ENCODE results near the gene SPON1.

The SPON1 gene

DNA sequence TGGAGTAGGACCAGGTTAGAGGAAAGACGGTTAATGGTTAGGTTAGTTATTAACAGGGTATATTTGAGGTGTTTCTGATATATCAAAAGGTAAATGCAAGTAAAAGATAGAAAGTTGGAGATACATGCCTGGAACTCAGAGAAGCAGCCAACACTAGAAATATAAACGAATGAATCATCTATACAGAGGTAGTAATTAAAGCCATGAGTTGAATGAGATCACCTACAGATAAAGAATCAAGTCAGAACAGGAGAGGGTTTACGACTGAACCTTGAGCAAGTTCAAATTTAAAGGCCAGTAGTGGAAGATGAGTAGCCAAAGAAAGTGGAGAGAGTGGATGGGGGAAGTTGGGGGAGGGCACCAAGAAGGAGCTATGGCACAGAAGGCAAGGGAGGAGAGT lies 73.9 kb downstream of the SPON1 start:
- no peak for DNase-seq (ENCODE audit: low read depth, low spot score)

DNA sequence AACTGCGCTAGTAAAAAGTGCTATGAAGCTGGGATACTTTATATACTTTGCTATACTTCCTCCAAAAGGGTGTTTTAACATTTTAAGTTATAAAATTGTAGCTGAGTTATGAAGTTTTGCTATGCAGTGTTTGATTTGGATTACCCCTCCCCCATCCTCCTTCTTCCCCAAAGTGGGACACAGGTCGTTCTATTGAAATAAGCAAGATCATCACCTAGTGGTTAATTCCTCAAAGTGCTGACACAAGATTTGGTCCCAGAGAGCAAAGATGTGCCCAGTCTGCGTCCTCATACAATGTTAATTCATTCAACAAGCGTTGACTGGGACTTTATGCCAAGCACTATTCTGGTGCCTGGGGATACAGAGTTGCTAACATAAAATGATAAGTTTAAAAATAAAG lies 78.5 kb downstream of the SPON1 start:
- DNase-seq (ENCODE audit: low read depth, low spot score): no peak

GRCh38 chr11:14041565-14041964 lies 79.0 kb downstream of the SPON1 start:
- DNase-seq (ENCODE audit: low read depth, low spot score): no peak

- no peak for DNase-seq (ENCODE audit: low read depth, low spot score)
Observed at GRCh38 chr11:14042686-14043465, 80.4 kb downstream of the SPON1 start.

- no peak for DNase-seq (ENCODE audit: low read depth, low spot score)
Observed at GRCh38 chr11:14044916-14045315, 82.4 kb downstream of the SPON1 start.

- no peak for DNase-seq (ENCODE audit: low read depth, low spot score)
Observed at GRCh38 chr11:14045417-14045816, 82.9 kb downstream of the SPON1 start.

DNA sequence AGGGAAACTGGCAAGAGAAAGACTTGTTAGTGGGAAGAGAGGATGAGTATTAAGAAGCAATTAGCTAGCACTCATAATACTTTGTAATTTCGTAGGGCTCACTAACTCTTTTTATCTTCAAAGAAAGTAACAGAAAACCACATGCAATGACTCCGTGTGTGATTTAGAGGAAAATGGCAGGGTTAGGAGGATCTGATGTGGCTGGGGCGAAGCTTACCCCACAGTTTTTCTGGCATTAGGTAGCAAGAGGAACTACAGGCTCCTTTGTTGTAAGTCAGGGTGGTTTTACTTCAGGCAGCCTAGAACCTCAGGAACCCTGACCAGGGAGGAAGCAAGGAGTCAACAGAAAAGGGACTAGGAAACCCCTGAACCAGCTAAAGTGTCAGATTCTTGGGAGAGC lies 89.7 kb downstream of the SPON1 start:
- DNase-seq (ENCODE audit: low read depth, low spot score): no peak

GRCh38 chr11:14054116-14055107 lies 91.9 kb downstream of the SPON1 start:
- DNase-seq (ENCODE audit: low read depth, low spot score): no peak

- DNase-seq (ENCODE audit: low read depth, low spot score): no peak
Observed at GRCh38 chr11:14055936-14056335, 93.4 kb downstream of the SPON1 start.

DNA sequence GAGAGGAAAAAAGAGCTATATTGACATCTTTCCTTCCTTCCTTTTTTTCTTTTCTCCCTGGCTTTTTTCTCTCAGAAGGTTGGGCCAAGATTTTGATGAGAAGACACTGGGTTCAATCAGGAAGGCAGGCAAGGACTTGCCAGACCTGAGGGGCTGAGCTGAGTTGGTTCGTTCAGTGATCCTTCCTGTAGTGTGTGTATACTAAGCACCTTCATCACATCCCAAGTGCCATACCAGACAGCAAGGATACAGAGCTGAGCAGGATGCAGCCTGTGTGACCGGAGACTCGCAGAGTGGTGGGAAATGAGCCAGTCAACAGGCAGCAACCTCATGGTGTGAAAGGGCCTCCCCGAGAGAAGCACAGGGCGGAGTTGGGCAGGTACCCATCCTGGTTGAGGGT lies 95.5 kb downstream of the SPON1 start:
- DNase-seq (ENCODE audit: low read depth, low spot score): no peak

DNA sequence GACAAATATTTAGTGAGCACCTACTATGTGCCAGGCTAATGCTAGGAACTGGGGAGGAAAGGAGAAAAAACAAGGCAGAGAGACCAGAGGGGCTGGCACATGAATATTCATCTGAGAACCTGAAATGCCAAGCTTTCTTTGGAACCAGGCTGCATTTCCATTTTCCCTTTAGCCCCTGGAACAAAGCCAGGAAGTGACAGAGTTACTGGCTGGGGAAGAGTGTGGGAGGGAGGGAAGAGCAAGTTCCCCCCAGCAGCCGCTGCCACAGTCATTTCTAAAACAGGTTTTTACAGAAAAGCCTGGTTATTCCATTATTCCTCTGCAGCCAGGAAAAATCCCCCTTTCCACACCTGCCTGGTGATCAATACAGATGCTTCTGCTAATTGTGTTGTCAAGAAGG lies 97.0 kb downstream of the SPON1 start:
- no peak for DNase-seq (ENCODE audit: low read depth, low spot score)

DNA sequence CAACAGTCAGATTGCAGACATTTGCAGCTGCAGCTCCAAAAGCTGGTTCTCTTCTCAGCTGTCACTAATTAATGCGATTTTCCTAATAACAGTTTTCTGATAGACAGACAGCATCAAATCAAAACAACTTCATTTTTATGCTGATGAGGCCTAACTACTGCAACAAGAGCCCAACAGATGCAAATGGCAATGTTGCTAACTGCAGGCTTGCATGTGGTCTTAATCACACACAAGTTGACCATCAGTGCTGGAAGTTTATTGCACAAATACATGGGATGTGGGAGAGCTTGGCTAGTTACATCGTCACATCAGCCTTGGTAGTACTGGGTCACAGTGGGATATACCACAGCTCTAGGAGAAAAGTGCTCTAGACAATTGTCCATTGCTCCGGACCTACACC lies 99.2 kb downstream of the SPON1 start:
- no peak for DNase-seq (ENCODE audit: low read depth, low spot score)

- DNase-seq (ENCODE audit: low read depth, low spot score): no peak
Observed at GRCh38 chr11:14065141-14065540, 102.6 kb downstream of the SPON1 start.

DNA sequence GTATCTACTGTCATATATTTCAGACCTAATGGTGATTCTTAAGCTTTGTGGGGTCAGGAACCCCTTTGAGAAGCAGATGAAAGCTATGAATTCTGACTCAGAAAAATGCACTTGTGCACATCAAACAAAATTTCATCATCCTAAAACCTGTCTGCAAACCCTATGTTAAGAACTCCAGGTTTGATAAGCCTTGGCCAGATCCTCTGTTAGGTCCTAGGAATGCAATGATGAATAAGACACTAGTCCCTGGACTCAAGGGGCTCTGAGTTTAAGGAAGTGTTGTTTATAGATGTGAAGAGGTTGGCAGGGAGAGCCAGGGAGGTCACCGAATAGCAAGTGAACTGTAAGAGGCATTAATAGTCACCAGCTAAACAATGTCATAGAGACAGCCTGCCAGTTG lies 103.2 kb downstream of the SPON1 start:
- DNase-seq (ENCODE audit: low read depth, low spot score): no peak

- DNase-seq (ENCODE audit: low read depth, low spot score): no peak
Observed at GRCh38 chr11:14067686-14068085, 105.2 kb downstream of the SPON1 start.

DNA sequence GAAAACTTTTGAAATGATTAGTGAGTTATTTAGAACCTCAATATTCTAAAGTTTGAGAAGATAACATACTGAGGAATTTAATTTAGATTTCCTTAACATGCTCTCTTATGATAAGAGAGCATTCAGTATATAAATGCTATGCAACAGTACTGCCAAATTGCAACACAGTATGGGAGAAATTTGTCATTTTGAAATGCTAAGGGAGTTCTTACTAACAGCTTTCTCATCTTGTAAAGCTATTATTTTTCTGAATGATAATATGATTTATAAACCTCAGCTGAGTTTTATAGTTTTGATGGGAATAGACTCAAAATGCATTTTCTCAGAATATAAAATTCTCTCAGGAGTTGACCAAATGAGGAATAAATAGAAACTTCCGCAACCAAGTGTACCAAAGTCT lies 108.4 kb downstream of the SPON1 start:
- DNase-seq (ENCODE audit: low read depth, low spot score): no peak

DNA sequence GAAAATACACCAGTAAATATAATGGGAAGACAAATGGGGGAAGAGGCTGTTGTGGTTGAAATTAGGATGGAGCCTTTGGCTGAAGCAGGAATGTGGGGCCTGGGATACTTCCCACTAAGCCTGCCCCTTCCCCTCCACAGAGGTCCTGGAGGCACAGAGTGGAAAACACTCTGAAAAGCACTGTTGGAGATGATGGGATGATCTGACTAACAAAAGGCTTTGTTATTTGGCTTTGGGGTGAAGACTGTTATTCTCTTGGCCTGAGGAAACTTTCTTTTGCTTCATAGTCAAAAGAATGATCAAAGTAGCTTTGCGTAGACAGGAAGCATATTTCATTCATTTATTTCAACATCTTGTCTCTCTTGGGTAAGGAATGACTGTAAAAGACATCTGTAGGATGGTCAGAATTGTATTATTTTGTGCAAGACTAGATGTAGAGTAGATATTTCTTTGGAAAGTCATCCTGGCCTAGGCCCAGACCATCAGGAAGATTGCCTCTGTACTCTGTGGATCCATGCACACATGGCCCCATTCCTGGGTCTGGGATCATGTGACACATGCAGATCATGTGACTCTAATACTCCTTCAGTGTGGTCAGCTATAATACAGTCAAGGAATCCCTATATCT lies 111.4 kb downstream of the SPON1 start:
- no peak for DNase-seq (ENCODE audit: low read depth, low spot score)

- no peak for DNase-seq (ENCODE audit: low read depth, low spot score)
Observed at GRCh38 chr11:14075118-14076078, 112.9 kb downstream of the SPON1 start.

- DNase-seq (ENCODE audit: low read depth, low spot score): no peak
Observed at GRCh38 chr11:14079011-14079410, 116.5 kb downstream of the SPON1 start.

DNA sequence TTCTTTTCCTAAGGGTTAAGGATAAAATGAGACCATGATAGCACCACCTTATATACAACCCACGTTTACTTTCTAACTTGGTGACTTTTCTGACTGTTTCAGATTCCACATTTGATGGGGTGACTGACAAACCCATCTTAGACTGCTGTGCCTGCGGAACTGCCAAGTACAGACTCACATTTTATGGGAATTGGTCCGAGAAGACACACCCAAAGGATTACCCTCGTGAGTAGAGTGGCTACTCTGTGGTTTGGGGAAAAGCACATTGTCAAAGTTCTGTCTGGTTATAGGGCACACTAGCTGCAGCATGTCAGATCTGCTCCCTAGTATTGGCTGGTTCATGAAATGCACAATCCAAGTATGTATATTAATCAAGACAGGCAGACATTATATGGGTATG lies 117.3 kb downstream of the SPON1 start:
- no peak for DNase-seq (ENCODE audit: low read depth, low spot score)

- no peak for DNase-seq (ENCODE audit: low read depth, low spot score)
Observed at GRCh38 chr11:14081581-14082231, 119.2 kb downstream of the SPON1 start.

All from activated CD4-positive, CD25-positive, alpha-beta regulatory T cell treated with anti-CD3 and anti-CD28 coated beads, Interleukin-2, amount 50 U/mL, for 16 hours (primary cell).